PFSK-1 (cell line): ENCODE results near the gene GRIN2A.

ENCODE experiments used
- FOXP2 ChIP-seq: optimal IDR thresholded peaks from 2 replicates; pipeline ENCODE3; 2011; ENCODE audit warnings: borderline replicate concordance, control low read depth, inconsistent platforms; ENCODE audit not compliant: insufficient read depth; ENCODE audit errors: extremely low read length, extremely low read depth
- POLR2AphosphoS5 ChIP-seq: IDR thresholded peaks from 2 replicates; pipeline ENCODE4 v1.6.1; 2012; ENCODE audit warnings: low read depth, mild to moderate bottlenecking, control low read depth, low read length, moderate library complexity
- SIN3A ChIP-seq: IDR thresholded peaks from 2 replicates; pipeline ENCODE4 v1.6.1; 2012; ENCODE audit warnings: mild to moderate bottlenecking, low read length, moderate library complexity, borderline replicate concordance; ENCODE audit not compliant: insufficient read depth
- TAF1 ChIP-seq: IDR thresholded peaks from 2 replicates; pipeline ENCODE4 v1.6.1; 2012; ENCODE audit warnings: low read length, control low read depth, borderline replicate concordance; ENCODE audit not compliant: insufficient read depth
- TF ChIP-seq, protein P1 (sequence below), 2 experiments: IDR thresholded peaks; 2 replicates each; pipeline versions ENCODE4 v1.6.1 to v1.8.0; 2011 to 2012; ENCODE audit warnings: low read depth in 2 of 2, low read length in 2 of 2, control low read depth in 1 of 2, inconsistent platforms in 1 of 2, mild to moderate bottlenecking in 1 of 2, moderate library complexity in 1 of 2; ENCODE audit not compliant: insufficient read depth in 1 of 2

GRIN2A gene

DNA sequence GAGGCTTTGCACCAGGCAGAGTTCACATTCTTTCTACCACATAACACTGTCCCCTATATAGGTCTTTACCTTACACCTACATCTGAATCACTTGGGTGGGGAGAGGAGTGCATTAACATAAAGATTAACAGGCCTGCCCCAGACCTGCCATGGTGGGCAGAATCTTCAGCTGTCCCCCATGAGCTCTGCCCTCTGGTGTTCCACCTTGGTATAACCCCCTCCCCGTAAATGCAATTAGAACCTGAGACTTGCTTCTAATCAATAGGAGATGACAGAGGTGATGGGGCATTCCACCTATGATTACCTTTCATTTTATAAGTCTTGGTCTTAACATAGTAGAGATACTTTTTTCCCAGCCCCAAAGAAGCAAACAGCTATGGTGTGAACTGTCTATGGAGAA is 20.4 kb upstream of the GRIN2A start:
- TF ChIP-seq, protein P1, sequence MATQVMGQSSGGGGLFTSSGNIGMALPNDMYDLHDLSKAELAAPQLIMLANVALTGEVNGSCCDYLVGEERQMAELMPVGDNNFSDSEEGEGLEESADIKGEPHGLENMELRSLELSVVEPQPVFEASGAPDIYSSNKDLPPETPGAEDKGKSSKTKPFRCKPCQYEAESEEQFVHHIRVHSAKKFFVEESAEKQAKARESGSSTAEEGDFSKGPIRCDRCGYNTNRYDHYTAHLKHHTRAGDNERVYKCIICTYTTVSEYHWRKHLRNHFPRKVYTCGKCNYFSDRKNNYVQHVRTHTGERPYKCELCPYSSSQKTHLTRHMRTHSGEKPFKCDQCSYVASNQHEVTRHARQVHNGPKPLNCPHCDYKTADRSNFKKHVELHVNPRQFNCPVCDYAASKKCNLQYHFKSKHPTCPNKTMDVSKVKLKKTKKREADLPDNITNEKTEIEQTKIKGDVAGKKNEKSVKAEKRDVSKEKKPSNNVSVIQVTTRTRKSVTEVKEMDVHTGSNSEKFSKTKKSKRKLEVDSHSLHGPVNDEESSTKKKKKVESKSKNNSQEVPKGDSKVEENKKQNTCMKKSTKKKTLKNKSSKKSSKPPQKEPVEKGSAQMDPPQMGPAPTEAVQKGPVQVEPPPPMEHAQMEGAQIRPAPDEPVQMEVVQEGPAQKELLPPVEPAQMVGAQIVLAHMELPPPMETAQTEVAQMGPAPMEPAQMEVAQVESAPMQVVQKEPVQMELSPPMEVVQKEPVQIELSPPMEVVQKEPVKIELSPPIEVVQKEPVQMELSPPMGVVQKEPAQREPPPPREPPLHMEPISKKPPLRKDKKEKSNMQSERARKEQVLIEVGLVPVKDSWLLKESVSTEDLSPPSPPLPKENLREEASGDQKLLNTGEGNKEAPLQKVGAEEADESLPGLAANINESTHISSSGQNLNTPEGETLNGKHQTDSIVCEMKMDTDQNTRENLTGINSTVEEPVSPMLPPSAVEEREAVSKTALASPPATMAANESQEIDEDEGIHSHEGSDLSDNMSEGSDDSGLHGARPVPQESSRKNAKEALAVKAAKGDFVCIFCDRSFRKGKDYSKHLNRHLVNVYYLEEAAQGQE (IDR thresholded peaks at IDR 0.05; ENCODE audit: insufficient read depth in 1 of 2, low read depth in 2 of 2, low read length in 2 of 2): no peak
- TF ChIP-seq SIN3A (no peak), POLR2AphosphoS5 (no peak), FOXP2 (no peak), TAF1 (no peak)

- TF ChIP-seq SIN3A (no peak), FOXP2 (no peak)
- TF ChIP-seq, protein P1 (IDR thresholded peaks at IDR 0.05; ENCODE audit: insufficient read depth in 1 of 2, low read depth in 2 of 2, low read length in 2 of 2): no peak
Measured at GRCh38 chr16:10200637-10201586, 18.7 kb upstream of the GRIN2A start.

DNA sequence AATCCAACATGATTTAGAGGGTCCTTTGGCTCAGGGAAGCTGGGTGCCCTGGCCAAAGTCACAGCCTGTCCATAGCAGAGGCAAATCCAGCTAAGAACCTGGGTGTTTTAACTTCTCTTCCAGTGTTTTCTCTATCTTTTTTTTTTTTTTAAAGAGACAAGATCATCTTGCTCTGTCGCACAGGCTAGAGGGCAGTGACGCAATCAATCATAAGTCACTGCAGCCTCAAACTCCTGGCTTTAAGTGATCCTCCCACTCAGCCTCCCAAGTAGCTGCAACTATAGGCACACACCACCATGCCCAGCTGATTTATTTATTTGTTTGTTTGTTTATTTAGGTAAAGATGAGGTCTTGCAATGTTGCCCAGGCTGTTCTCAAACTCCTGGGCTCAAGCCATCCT is 14.8 kb upstream of the GRIN2A start:
- TF ChIP-seq FOXP2 (no peak), POLR2AphosphoS5 (no peak), TAF1 (no peak), SIN3A (no peak)
- TF ChIP-seq, protein P1 (IDR thresholded peaks at IDR 0.05; ENCODE audit: insufficient read depth in 1 of 2, low read depth in 2 of 2, low read length in 2 of 2): no peak

- no peak for TF ChIP-seq SIN3A
- TF ChIP-seq, protein P1 (IDR thresholded peaks at IDR 0.05; ENCODE audit: insufficient read depth in 1 of 2, low read depth in 2 of 2, low read length in 2 of 2): no peak
- TF ChIP-seq TAF1: no peak
- TF ChIP-seq FOXP2: no peak
- TF ChIP-seq POLR2AphosphoS5: no peak
Measured at GRCh38 chr16:10191096-10191495, 8.9 kb upstream of the GRIN2A start.
